Measurements from ENCODE around the gene HEPN1. TPM values are rescaled to one million over a fixed set of nuclear protein-coding genes. Genes with fewer than 3 reads are reported as not detected.

HEPN1 gene
- total and polyA plus RNA-seq, 2 of the 8 experiments (the other 6 are each of a cell fraction or from before 2014, with no cell fraction given), result not detected

DNA sequence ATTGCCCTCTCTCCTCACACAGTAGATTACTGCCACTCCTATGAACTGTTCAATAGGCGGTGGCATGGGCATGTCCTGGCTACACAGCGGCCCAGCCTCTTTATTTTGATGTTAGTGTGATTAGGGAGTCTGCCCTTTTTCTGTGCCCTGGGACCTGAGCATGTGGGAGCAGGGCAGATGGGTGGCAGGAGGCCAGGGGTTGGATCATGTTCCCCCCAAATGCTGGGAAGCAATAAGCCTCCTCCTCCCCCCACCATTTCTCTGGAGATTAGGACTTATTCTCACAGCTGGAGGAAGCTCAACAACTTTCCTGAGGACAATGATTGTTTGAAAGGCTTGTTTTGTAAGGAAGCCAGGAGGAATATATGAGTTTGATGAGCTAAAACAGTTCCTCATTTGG lies 848 bp downstream of the HEPN1 start (continued):
- TF ChIP-seq, protein P1, sequence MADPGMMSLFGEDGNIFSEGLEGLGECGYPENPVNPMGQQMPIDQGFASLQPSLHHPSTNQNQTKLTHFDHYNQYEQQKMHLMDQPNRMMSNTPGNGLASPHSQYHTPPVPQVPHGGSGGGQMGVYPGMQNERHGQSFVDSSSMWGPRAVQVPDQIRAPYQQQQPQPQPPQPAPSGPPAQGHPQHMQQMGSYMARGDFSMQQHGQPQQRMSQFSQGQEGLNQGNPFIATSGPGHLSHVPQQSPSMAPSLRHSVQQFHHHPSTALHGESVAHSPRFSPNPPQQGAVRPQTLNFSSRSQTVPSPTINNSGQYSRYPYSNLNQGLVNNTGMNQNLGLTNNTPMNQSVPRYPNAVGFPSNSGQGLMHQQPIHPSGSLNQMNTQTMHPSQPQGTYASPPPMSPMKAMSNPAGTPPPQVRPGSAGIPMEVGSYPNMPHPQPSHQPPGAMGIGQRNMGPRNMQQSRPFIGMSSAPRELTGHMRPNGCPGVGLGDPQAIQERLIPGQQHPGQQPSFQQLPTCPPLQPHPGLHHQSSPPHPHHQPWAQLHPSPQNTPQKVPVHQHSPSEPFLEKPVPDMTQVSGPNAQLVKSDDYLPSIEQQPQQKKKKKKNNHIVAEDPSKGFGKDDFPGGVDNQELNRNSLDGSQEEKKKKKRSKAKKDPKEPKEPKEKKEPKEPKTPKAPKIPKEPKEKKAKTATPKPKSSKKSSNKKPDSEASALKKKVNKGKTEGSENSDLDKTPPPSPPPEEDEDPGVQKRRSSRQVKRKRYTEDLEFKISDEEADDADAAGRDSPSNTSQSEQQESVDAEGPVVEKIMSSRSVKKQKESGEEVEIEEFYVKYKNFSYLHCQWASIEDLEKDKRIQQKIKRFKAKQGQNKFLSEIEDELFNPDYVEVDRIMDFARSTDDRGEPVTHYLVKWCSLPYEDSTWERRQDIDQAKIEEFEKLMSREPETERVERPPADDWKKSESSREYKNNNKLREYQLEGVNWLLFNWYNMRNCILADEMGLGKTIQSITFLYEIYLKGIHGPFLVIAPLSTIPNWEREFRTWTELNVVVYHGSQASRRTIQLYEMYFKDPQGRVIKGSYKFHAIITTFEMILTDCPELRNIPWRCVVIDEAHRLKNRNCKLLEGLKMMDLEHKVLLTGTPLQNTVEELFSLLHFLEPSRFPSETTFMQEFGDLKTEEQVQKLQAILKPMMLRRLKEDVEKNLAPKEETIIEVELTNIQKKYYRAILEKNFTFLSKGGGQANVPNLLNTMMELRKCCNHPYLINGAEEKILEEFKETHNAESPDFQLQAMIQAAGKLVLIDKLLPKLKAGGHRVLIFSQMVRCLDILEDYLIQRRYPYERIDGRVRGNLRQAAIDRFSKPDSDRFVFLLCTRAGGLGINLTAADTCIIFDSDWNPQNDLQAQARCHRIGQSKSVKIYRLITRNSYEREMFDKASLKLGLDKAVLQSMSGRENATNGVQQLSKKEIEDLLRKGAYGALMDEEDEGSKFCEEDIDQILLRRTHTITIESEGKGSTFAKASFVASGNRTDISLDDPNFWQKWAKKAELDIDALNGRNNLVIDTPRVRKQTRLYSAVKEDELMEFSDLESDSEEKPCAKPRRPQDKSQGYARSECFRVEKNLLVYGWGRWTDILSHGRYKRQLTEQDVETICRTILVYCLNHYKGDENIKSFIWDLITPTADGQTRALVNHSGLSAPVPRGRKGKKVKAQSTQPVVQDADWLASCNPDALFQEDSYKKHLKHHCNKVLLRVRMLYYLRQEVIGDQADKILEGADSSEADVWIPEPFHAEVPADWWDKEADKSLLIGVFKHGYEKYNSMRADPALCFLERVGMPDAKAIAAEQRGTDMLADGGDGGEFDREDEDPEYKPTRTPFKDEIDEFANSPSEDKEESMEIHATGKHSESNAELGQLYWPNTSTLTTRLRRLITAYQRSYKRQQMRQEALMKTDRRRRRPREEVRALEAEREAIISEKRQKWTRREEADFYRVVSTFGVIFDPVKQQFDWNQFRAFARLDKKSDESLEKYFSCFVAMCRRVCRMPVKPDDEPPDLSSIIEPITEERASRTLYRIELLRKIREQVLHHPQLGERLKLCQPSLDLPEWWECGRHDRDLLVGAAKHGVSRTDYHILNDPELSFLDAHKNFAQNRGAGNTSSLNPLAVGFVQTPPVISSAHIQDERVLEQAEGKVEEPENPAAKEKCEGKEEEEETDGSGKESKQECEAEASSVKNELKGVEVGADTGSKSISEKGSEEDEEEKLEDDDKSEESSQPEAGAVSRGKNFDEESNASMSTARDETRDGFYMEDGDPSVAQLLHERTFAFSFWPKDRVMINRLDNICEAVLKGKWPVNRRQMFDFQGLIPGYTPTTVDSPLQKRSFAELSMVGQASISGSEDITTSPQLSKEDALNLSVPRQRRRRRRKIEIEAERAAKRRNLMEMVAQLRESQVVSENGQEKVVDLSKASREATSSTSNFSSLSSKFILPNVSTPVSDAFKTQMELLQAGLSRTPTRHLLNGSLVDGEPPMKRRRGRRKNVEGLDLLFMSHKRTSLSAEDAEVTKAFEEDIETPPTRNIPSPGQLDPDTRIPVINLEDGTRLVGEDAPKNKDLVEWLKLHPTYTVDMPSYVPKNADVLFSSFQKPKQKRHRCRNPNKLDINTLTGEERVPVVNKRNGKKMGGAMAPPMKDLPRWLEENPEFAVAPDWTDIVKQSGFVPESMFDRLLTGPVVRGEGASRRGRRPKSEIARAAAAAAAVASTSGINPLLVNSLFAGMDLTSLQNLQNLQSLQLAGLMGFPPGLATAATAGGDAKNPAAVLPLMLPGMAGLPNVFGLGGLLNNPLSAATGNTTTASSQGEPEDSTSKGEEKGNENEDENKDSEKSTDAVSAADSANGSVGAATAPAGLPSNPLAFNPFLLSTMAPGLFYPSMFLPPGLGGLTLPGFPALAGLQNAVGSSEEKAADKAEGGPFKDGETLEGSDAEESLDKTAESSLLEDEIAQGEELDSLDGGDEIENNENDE (IDR thresholded peaks at IDR 0.05; ENCODE audit: insufficient replicate concordance, low read length), result no peak
- TF ChIP-seq TAF1 (IDR thresholded peaks at IDR 0.05; ENCODE audit: low read depth, low read length) (no peak), TCF12 (IDR thresholded peaks at IDR 0.05; ENCODE audit: low read depth, low read length) (no peak), NANOG (IDR thresholded peaks at IDR 0.05; ENCODE audit: insufficient read depth, low read depth, low read length, poor library complexity, severe bottlenecking) (no peak), SP2 (IDR thresholded peaks at IDR 0.05; ENCODE audit: low read length) (no peak), RNF2 (IDR thresholded peaks at IDR 0.05; ENCODE audit: borderline replicate concordance, low read depth, low read length, missing control alignments, poor library complexity, severe bottlenecking) (no peak), CREB1 (IDR thresholded peaks at IDR 0.05) (no peak), GABPA (IDR thresholded peaks at IDR 0.05; ENCODE audit: borderline replicate concordance, insufficient read depth, low read length) (no peak), CBX5 (IDR thresholded peaks at IDR 0.05; ENCODE audit: low read depth, low read length) (no peak)
